Cardiac fibroblast (primary cell): ENCODE measurements around the gene HSDL1.
"Not testable (repeated sequence)": the region's sequence is repeated elsewhere in the genome, so short reads cannot be mapped to it uniquely, and the experiment has no call there.

Source experiments
- DNase-seq, 2 donors: peaks; one replicate each; pipeline versions ENCODE4 v3.0.0 to v3.0.0-alpha.2; 2010; ENCODE audit warnings: low read depth in 2 of 2
- H3K4me3 ChIP-seq, 2 donors: replicated peaks in 1 of 2; 1 replicate in 1 of 2; 2 replicates in 1 of 2; pipeline ENCODE4 v1.5.1; 2011; ENCODE audit warnings: low read depth in 2 of 2, low read length in 2 of 2, mild to moderate bottlenecking in 2 of 2, moderate library complexity in 1 of 2
- TF ChIP-seq, protein P1 (sequence below): IDR thresholded peaks from one replicate; pipeline ENCODE4 v1.5.1; 2011; ENCODE audit warnings: low read depth, mild to moderate bottlenecking, low read length, inconsistent platforms

The HSDL1 gene

DNA sequence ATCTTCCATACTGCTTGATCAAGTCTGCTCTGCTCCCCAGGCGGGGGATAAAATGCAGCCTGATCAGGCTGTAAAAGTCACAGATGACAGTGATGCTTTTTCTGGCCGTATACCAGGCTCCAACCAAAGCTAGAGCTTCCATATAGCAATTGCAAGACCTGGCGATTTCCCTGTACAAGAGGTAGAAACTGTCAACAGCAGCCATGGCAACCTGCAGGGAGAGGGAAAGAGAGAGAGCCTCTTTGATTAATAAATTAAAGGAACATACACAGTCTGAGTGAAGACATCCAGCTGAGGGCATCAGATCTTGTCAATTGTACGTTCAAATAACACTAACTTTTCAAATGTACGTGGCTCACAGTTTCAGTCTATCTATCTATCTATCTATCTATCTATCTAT is 13.9 kb downstream of the HSDL1 start:
- TF ChIP-seq, protein P1, sequence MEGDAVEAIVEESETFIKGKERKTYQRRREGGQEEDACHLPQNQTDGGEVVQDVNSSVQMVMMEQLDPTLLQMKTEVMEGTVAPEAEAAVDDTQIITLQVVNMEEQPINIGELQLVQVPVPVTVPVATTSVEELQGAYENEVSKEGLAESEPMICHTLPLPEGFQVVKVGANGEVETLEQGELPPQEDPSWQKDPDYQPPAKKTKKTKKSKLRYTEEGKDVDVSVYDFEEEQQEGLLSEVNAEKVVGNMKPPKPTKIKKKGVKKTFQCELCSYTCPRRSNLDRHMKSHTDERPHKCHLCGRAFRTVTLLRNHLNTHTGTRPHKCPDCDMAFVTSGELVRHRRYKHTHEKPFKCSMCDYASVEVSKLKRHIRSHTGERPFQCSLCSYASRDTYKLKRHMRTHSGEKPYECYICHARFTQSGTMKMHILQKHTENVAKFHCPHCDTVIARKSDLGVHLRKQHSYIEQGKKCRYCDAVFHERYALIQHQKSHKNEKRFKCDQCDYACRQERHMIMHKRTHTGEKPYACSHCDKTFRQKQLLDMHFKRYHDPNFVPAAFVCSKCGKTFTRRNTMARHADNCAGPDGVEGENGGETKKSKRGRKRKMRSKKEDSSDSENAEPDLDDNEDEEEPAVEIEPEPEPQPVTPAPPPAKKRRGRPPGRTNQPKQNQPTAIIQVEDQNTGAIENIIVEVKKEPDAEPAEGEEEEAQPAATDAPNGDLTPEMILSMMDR = no peak
- no peak overlapping the region for H3K4me3 ChIP-seq
- no peak for DNase-seq

GRCh38 chr16:84124257-84125073 is 20.5 kb downstream of the HSDL1 start:
- H3K4me3 ChIP-seq = no peak overlapping the region
- TF ChIP-seq, protein P1 = no peak
- no peak for DNase-seq

GRCh38 chr16:84121007-84121406 is 24.0 kb downstream of the HSDL1 start:
- TF ChIP-seq, protein P1 = no peak
- no peak for DNase-seq

DNA sequence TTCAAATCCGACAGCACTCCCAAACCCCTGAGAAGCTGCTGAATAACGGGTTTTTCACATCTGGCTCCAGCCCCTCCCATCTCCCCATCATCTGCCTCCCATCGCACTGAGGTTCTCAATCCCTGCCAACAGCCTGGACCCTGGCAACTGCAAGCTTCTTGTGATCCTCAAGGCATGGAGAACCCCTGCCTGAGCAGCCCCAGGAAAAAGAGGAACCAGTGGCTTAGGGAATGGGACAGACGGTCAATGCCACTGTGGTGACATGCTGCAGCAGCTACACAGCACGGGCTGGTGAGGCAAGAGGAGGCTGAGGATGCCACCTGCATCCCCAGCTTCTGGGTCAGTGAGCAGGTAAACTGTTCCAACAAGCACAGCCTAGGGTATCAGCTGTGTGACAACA is 25.0 kb downstream of the HSDL1 start:
- TF ChIP-seq, protein P1 = no peak
- no peak for DNase-seq
- H3K4me3 ChIP-seq = no peak overlapping the region

More at GRCh38 chr16:84121007-84121406, 24.0 kb downstream of the HSDL1 start:
- H3K4me3 ChIP-seq = no peak overlapping the region

- H3K4me3 ChIP-seq = no peak overlapping the region
- DNase-seq = no peak
- TF ChIP-seq, protein P1 = no peak
Measured at GRCh38 chr16:84119368-84119767, 25.6 kb downstream of the HSDL1 start.

- H3K4me3 ChIP-seq, DNase-seq: not testable (repeated sequence)
Measured at GRCh38 chr16:84118315-84118714, 26.7 kb downstream of the HSDL1 start.

- TF ChIP-seq, protein P1 = no peak
- no peak for DNase-seq
- peak overlapping the region; percentile 97 for H3K4me3 ChIP-seq
Measured at GRCh38 chr16:84117494-84117843, 27.5 kb downstream of the HSDL1 start.
